ENCODE results near the gene TPP1. TPM values are rescaled to one million over a fixed set of nuclear protein-coding genes. Genes with fewer than 3 reads are reported as not detected.

The TPP1 gene
- polyA plus RNA-seq, 4 donors, result 25.4 to 429 (median 34.7) TPM

GRCh38 chr11:6567371-6567745, 51.9 kb downstream of the TPP1 start:
- Histone ChIP-seq H3K36me3 (ENCODE audit: control insufficient read depth in 3 of 3, insufficient read depth in 2 of 3, low read depth in 1 of 3, low read length in 3 of 3) (peaks cover 0 to 24% (median 0%) of the 10 kb centered on the region in 3 donors), H3K27me3 (ENCODE audit: control insufficient read depth in 3 of 3, insufficient read depth in 3 of 3, low read length in 3 of 3) (peaks cover 0 to 12% (median 0%) of the 10 kb centered on the region in 3 donors), H3K9me3 (ENCODE audit: control insufficient read depth in 2 of 2, insufficient read depth in 1 of 2, low read depth in 1 of 2, low read length in 1 of 2) (no peaks in the 10 kb centered on the region), H3K4me1 (ENCODE audit: control insufficient read depth in 3 of 3, insufficient read depth in 2 of 3, low read depth in 1 of 3, low read length in 2 of 3) (no peaks in the 10 kb centered on the region), H3K27ac (ENCODE audit: low read depth in 1 of 3, low read length in 2 of 3) (no peak overlapping the region), H3K4me3 (ENCODE audit: low read depth in 1 of 3, low read length in 3 of 3) (no peak overlapping the region)
- FAIRE-seq, result no peak
- DNase-seq, result no peak
- 95 to 97% (median 96%) methylated on average over 7 of the region's 7 CpGs for WGBS, 3 donors

- H3K27me3 ChIP-seq (ENCODE audit: control insufficient read depth in 3 of 3, insufficient read depth in 3 of 3, low read length in 3 of 3), result peaks cover 0 to 12% (median 0%) of the 10 kb centered on the region in 3 donors
- 88 to 93% (median 89%) methylated on average over 13 of the region's 13 CpGs for WGBS, 3 donors
- DNase-seq (no peak), FAIRE-seq (no peak)
- H3K4me1 ChIP-seq (ENCODE audit: control insufficient read depth in 3 of 3, insufficient read depth in 2 of 3, low read depth in 1 of 3, low read length in 2 of 3), result no peaks in the 10 kb centered on the region
- H3K27ac ChIP-seq (ENCODE audit: low read depth in 1 of 3, low read length in 2 of 3), result no peak overlapping the region
- H3K4me3 ChIP-seq (ENCODE audit: low read depth in 1 of 3, low read length in 3 of 3), result no peak overlapping the region
- peaks cover 0 to 24% (median 0%) of the 10 kb centered on the region in 3 donors for H3K36me3 ChIP-seq (ENCODE audit: control insufficient read depth in 3 of 3, insufficient read depth in 2 of 3, low read depth in 1 of 3, low read length in 3 of 3)
- H3K9me3 ChIP-seq (ENCODE audit: control insufficient read depth in 2 of 2, insufficient read depth in 1 of 2, low read depth in 1 of 2, low read length in 1 of 2), result no peaks in the 10 kb centered on the region
These were observed 52.4 kb downstream of the TPP1 start for GRCh38 chr11:6566704-6567370.

- Histone ChIP-seq H3K27me3 (ENCODE audit: control insufficient read depth in 3 of 3, insufficient read depth in 3 of 3, low read length in 3 of 3) (peaks cover 0 to 6% (median 0%) of the 10 kb centered on the region in 3 donors), H3K36me3 (ENCODE audit: control insufficient read depth in 3 of 3, insufficient read depth in 2 of 3, low read depth in 1 of 3, low read length in 3 of 3) (peaks cover 0 to 22% (median 0%) of the 10 kb centered on the region in 3 donors), H3K9me3 (ENCODE audit: control insufficient read depth in 2 of 2, insufficient read depth in 1 of 2, low read depth in 1 of 2, low read length in 1 of 2) (no peaks in the 10 kb centered on the region), H3K4me3 (ENCODE audit: low read depth in 1 of 3, low read length in 3 of 3) (no peak overlapping the region), H3K27ac (ENCODE audit: low read depth in 1 of 3, low read length in 2 of 3) (no peak overlapping the region), H3K4me1 (ENCODE audit: control insufficient read depth in 3 of 3, insufficient read depth in 2 of 3, low read depth in 1 of 3, low read length in 2 of 3) (no peaks in the 10 kb centered on the region)
- no peak for DNase-seq
- WGBS, 3 donors, result 86 to 96% (median 91%) methylated on average over 5 of the region's 5 CpGs
- no peak for FAIRE-seq
These were observed 53.1 kb downstream of the TPP1 start for GRCh38 chr11:6565988-6566703.

GRCh38 chr11:6565325-6565724, 53.9 kb downstream of the TPP1 start:
- Histone ChIP-seq H3K4me3 (ENCODE audit: low read depth in 1 of 3, low read length in 3 of 3) (no peak overlapping the region), H3K27me3 (ENCODE audit: control insufficient read depth in 3 of 3, insufficient read depth in 3 of 3, low read length in 3 of 3) (no peaks in the 10 kb centered on the region), H3K27ac (ENCODE audit: low read depth in 1 of 3, low read length in 2 of 3) (no peak overlapping the region), H3K9me3 (ENCODE audit: control insufficient read depth in 2 of 2, insufficient read depth in 1 of 2, low read depth in 1 of 2, low read length in 1 of 2) (no peaks in the 10 kb centered on the region), H3K36me3 (ENCODE audit: control insufficient read depth in 3 of 3, insufficient read depth in 2 of 3, low read depth in 1 of 3, low read length in 3 of 3) (peaks cover 0 to 17% (median 0%) of the 10 kb centered on the region in 3 donors), H3K4me1 (ENCODE audit: control insufficient read depth in 3 of 3, insufficient read depth in 2 of 3, low read depth in 1 of 3, low read length in 2 of 3) (no peaks in the 10 kb centered on the region)
- DNase-seq, result no peak
- 64 to 79% (median 77%) methylated on average over 2 of the region's 2 CpGs for WGBS, 3 donors
- FAIRE-seq, result no peak

GRCh38 chr11:6563667-6564066, 55.6 kb downstream of the TPP1 start:
- no peaks in the 10 kb centered on the region for H3K27me3 ChIP-seq (ENCODE audit: control insufficient read depth in 3 of 3, insufficient read depth in 3 of 3, low read length in 3 of 3)
- no peak overlapping the region for H3K27ac ChIP-seq (ENCODE audit: low read depth in 1 of 3, low read length in 2 of 3)
- no peaks in the 10 kb centered on the region for H3K4me1 ChIP-seq (ENCODE audit: control insufficient read depth in 3 of 3, insufficient read depth in 2 of 3, low read depth in 1 of 3, low read length in 2 of 3)
- WGBS, 3 donors, result 81 to 90% (median 85%) methylated on average over 10 of the region's 10 CpGs
- H3K4me3 ChIP-seq (ENCODE audit: low read depth in 1 of 3, low read length in 3 of 3), result no peak overlapping the region
- peaks cover 0 to 15% (median 0%) of the 10 kb centered on the region in 3 donors for H3K36me3 ChIP-seq (ENCODE audit: control insufficient read depth in 3 of 3, insufficient read depth in 2 of 3, low read depth in 1 of 3, low read length in 3 of 3)
- DNase-seq, result no peak
- FAIRE-seq, result no peak
- H3K9me3 ChIP-seq (ENCODE audit: control insufficient read depth in 2 of 2, insufficient read depth in 1 of 2, low read depth in 1 of 2, low read length in 1 of 2), result no peaks in the 10 kb centered on the region

- no peaks in the 10 kb centered on the region for H3K9me3 ChIP-seq (ENCODE audit: control insufficient read depth in 2 of 2, insufficient read depth in 1 of 2, low read depth in 1 of 2, low read length in 1 of 2)
- no peak overlapping the region for H3K4me3 ChIP-seq (ENCODE audit: low read depth in 1 of 3, low read length in 3 of 3)
- H3K4me1 ChIP-seq (ENCODE audit: control insufficient read depth in 3 of 3, insufficient read depth in 2 of 3, low read depth in 1 of 3, low read length in 2 of 3), result no peaks in the 10 kb centered on the region
- FAIRE-seq (no peak), DNase-seq (no peak)
- H3K27ac ChIP-seq (ENCODE audit: low read depth in 1 of 3, low read length in 2 of 3), result no peak overlapping the region
- peaks cover 0 to 15% (median 0%) of the 10 kb centered on the region in 3 donors for H3K36me3 ChIP-seq (ENCODE audit: control insufficient read depth in 3 of 3, insufficient read depth in 2 of 3, low read depth in 1 of 3, low read length in 3 of 3)
- H3K27me3 ChIP-seq (ENCODE audit: control insufficient read depth in 3 of 3, insufficient read depth in 3 of 3, low read length in 3 of 3), result no peaks in the 10 kb centered on the region
- 89 to 94% (median 93%) methylated on average over 4 of the region's 4 CpGs for WGBS, 3 donors
These were observed 56.1 kb downstream of the TPP1 start for GRCh38 chr11:6563121-6563619.

Other genes with a start within 250 kb of the TPP1 start
- 10 to 100 TPM; 22.0 to 41.2 (median 29.3) TPM for gene SMPD1, start 228.9 kb downstream of the TPP1 start, polyA plus RNA-seq
- gene APBB1, start 200.3 kb downstream of the TPP1 start, polyA plus RNA-seq, result 10 to 100 TPM in 2 of 4 donors, 1 to 10 TPM in 2; 2.5 to 17.8 (median 11.9) TPM
- gene HPX, start 178.4 kb downstream of the TPP1 start, polyA plus RNA-seq, result 1 to 10 TPM in 3 of 4 donors, under 1 TPM in 1; 0.85 to 5.7 (median 3.3) TPM
- 10 to 100 TPM; 11.0 to 96.4 (median 39.3) TPM for gene TRIM3, start 145.5 kb downstream of the TPP1 start, polyA plus RNA-seq
- gene ARFIP2, start 138.1 kb downstream of the TPP1 start, polyA plus RNA-seq, result 10 to 100 TPM; 48.5 to 68.8 (median 64.1) TPM
- 10 to 100 TPM; 15.9 to 47.1 (median 23.9) TPM for gene TIMM10B, start 137.9 kb downstream of the TPP1 start, polyA plus RNA-seq
- 10 to 100 TPM in 1 of 4 donors, 1 to 10 TPM in 3; 4.0 to 10.5 (median 9.0) TPM for gene DNHD1, start 122.1 kb downstream of the TPP1 start, polyA plus RNA-seq
- gene RRP8, start 15.8 kb downstream of the TPP1 start, polyA plus RNA-seq, result 10 to 100 TPM; 15.9 to 28.4 (median 21.2) TPM
- gene ILK, start 15.6 kb downstream of the TPP1 start, polyA plus RNA-seq, result 10 to 100 TPM; 73.9 to 99.2 (median 93.1) TPM
- 100 to 1,000 TPM in 2 of 4 donors, 10 to 100 TPM in 2; 62.6 to 133 (median 105) TPM for gene TAF10, start 7.2 kb downstream of the TPP1 start, polyA plus RNA-seq
- 10 to 100 TPM in 1 of 4 donors, 1 to 10 TPM in 1, under 1 TPM in 2; under 0.01 to 10.7 (median 3.6) TPM for gene DCHS1, start 36.4 kb upstream of the TPP1 start, polyA plus RNA-seq
- gene MRPL17, start 63.9 kb upstream of the TPP1 start, polyA plus RNA-seq, result 10 to 100 TPM; 17.8 to 64.5 (median 34.2) TPM
- gene OR2AG2, start 152.6 kb upstream of the TPP1 start, polyA plus RNA-seq, result under 1 TPM in 2 of 4 donors, not detected in 2; 0.07 to 0.09 TPM
- under 1 TPM in 1 of 4 donors, not detected in 3; 0.01 TPM for gene OR2AG1, start 163.6 kb upstream of the TPP1 start, polyA plus RNA-seq
- gene OR6A2, start 180.3 kb upstream of the TPP1 start, polyA plus RNA-seq, result under 1 TPM in 1 of 4 donors, not detected in 3; 0.03 TPM
- not detected for gene OR10A5, start 226.3 kb upstream of the TPP1 start, polyA plus RNA-seq
- gene OR10A2, start 243.6 kb upstream of the TPP1 start, polyA plus RNA-seq, result under 1 TPM in 1 of 4 donors, not detected in 3; 0.03 TPM

Data from small intestine (tissue), 7 donors.